ENCODE data around the gene TCF19. TPM values are rescaled to one million over a fixed set of nuclear protein-coding genes. Genes with fewer than 3 reads are reported as not detected.

The TCF19 gene
- total and polyA plus RNA-seq, 10 of the 15 experiments (the other 5 are each of a cell fraction or from before 2014, with no cell fraction given): 7.7 to 103 (median 53.3) TPM

DNA sequence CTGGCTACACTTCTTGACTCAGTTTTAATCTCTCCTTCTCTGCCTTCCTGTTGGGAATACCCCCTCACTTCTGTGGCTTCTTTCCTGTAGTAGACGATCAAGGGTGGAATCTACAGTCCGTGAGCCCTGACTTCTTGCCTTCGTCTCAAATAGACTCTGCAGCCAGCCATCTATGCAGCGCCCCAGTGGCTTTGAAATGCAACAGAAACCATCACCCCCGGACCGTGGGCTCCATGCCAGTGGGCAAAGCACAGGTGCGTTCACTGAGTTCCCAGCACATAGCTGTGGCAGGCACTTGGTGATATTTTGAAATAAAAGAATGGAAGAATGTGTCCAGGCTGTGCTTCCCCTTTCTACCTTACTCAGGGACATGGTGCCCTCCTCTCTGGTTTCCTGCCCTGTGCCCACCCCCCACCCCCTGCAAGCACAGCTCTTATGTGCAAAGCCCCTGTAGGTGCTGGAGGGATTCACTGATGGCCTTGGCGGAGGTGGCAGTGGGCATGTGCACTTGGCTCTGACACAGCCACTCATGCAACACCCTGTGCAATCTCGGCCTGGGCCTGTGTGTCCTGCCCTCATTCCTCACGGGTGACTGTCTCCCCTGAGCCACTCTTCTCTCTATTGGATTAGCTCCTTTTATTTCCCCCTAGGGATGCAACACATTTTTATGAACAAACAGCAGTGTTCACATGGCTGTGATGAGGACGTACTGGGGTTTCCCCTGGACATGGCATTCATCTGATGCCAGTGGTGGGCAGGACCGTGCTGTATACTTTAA is 32.6 kb upstream of the TCF19 start:
- ChIA-PET POLR2A (interaction anchor here (0.6 to 1.2 kb wide), 2 partner anchors 34 to 269 kb away, joined by 4 to 7 read pairs; no protein-coding TSS in a partner anchor), SMC1A (ENCODE audit: uncharacterized antibody, unreplicated experiment) (interaction anchor here (1.2 to 1.9 kb wide), 3 partner anchors 10 to 68 kb away, joined by 3 to 5 read pairs (median 5); no protein-coding TSS in a partner anchor), RAD21 (ENCODE audit: unreplicated experiment) (interaction anchor here (0.7 to 2.3 kb wide), 3 partner anchors 11 to 239 kb away, joined by 3 to 8 read pairs (median 3); no protein-coding TSS in a partner anchor), CTCF (interaction anchor here (0.5 to 22.9 kb wide), 7 partner anchors 12 to 642 kb away, joined by 3 to 326 read pairs (median 8); no protein-coding TSS in a partner anchor)
- WGBS (ENCODE audit: insufficient coverage, insufficient replicate concordance, low lambda C conversion rate, missing lambda C conversion rate): 11% methylated on average over 12 of the region's 12 CpGs
- no TSS peak for BruUV-seq (replicated peaks)
- in situ Hi-C loops (cut with MboI) (no loop called here), intact Hi-C loops (cut with micrococcal nuclease; ENCODE audit: unreplicated experiment) (no loop called here)
- ATAC-seq: peak; percentile 9; the same call in 1 of the 3 replicates
- H3K9ac ChIP-seq (ENCODE audit: control insufficient read depth, insufficient read depth, low read length): no peak overlapping the region
- H4K20me1 ChIP-seq (ENCODE audit: control insufficient read depth, insufficient read depth): no peaks in the 10 kb centered on the region
- TF ChIP-seq CBX3 (IDR thresholded peaks at IDR 0.05; ENCODE audit: borderline replicate concordance, low read depth) (no peak), MYC (IDR thresholded peaks at IDR 0.05; ENCODE audit: insufficient read depth, insufficient read length, insufficient replicate concordance, low read length, severe bottlenecking) (no peak), EED (IDR thresholded peaks at IDR 0.05; ENCODE audit: low read depth) (no peak), RUNX3 (IDR thresholded peaks at IDR 0.05; ENCODE audit: low read length) (no peak), RELA (IDR thresholded peaks at IDR 0.05; ENCODE audit: borderline replicate concordance, partially characterized antibody) (no peak), SMAD1 (IDR thresholded peaks at IDR 0.05; ENCODE audit: low read depth, partially characterized antibody) (no peak), MTA2 (IDR thresholded peaks at IDR 0.05; ENCODE audit: low read depth) (no peak), BCL11A (IDR thresholded peaks at IDR 0.05; ENCODE audit: low read depth, low read length) (no peak), PAX5 (IDR thresholded peaks at IDR 0.05; ENCODE audit: borderline replicate concordance, low read depth, low read length) (no peak), BHLHE40 (IDR thresholded peaks at IDR 0.05; ENCODE audit: borderline replicate concordance in 1 of 2, low read depth in 2 of 2, low read length in 1 of 2) (no peak), POU2F2 (IDR thresholded peaks at IDR 0.05; ENCODE audit: borderline replicate concordance, low read depth, low read length) (no peak), FOXK2 (IDR thresholded peaks at IDR 0.05) (no peak)
- TF ChIP-seq, protein P1, sequence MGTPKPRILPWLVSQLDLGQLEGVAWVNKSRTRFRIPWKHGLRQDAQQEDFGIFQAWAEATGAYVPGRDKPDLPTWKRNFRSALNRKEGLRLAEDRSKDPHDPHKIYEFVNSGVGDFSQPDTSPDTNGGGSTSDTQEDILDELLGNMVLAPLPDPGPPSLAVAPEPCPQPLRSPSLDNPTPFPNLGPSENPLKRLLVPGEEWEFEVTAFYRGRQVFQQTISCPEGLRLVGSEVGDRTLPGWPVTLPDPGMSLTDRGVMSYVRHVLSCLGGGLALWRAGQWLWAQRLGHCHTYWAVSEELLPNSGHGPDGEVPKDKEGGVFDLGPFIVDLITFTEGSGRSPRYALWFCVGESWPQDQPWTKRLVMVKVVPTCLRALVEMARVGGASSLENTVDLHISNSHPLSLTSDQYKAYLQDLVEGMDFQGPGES (IDR thresholded peaks at IDR 0.05): no peak
- H3K27me3 ChIP-seq (replicated peaks in 1 of 2; ENCODE audit: control insufficient read depth in 2 of 2, insufficient read depth in 2 of 2, low read length in 1 of 2): no peaks in the 10 kb centered on the region; a peak in 4 of 4 replicates
- no peak overlapping the region for H3K27ac ChIP-seq (ENCODE audit: control insufficient read depth, insufficient read depth)
- H3K36me3 ChIP-seq (ENCODE audit: control insufficient read depth in 2 of 2, insufficient read depth in 2 of 2, low read length in 1 of 2): no peaks in the 10 kb centered on the region
- FAIRE-seq: no peak
- no peak overlapping the region for H3K4me3 ChIP-seq
- H3K4me1 ChIP-seq (ENCODE audit: control insufficient read depth, insufficient read depth, low read length): no peaks in the 10 kb centered on the region; the same call in 1 of the 2 replicates
- DNase-seq (ENCODE audit: low read depth, low spot score): no peak
- H3K4me2 ChIP-seq (ENCODE audit: control insufficient read depth, insufficient read depth): no peak overlapping the region
- no peaks in the 10 kb centered on the region for H3K79me2 ChIP-seq (ENCODE audit: control insufficient read depth, insufficient read depth, low read length)
- H2AFZ ChIP-seq (ENCODE audit: control insufficient read depth, low read depth, low read length): no peak overlapping the region
- no peaks in the 10 kb centered on the region for H3K9me3 ChIP-seq (replicated peaks; ENCODE audit: control insufficient read depth, insufficient read depth, low read length)

Measured in GM12878 (cell line).